Measurements from ENCODE around the gene RASSF3. TPM values are rescaled to one million over a fixed set of nuclear protein-coding genes. Genes with fewer than 3 reads are reported as not detected.

RASSF3 gene
- total and polyA plus RNA-seq, 2 of the 13 experiments (the other 11 are each of a cell fraction or from before 2014, with no cell fraction given): 15.5 to 16.0 TPM

- TF ChIP-seq RERE (CRISPR knock-in tag; IDR thresholded peaks at IDR 0.05; ENCODE audit: low read depth): no peak
- 0 out of 2 replicates have a peak, but pooled peaks have one; percentile 28 for TF ChIP-seq HDAC1 (CRISPR knock-in tag; IDR thresholded peaks at IDR 0.05)
- TF ChIP-seq THRA (CRISPR knock-in tag; IDR thresholded peaks at IDR 0.05; ENCODE audit: borderline replicate concordance): peak; percentile 10; the same call in 1 of the 2 replicates
- 0 out of 2 replicates have a peak, but pooled peaks have one; percentile 19 for TF ChIP-seq ZNF792 (CRISPR knock-in tag; IDR thresholded peaks at IDR 0.05)
- peak; percentile 65 for TF ChIP-seq ZNF12 (CRISPR knock-in tag; IDR thresholded peaks at IDR 0.05)
- TF ChIP-seq ZBTB7B (CRISPR knock-in tag; IDR thresholded peaks at IDR 0.05): peak; percentile 30; the same call in 1 of the 2 replicates
- TF ChIP-seq PHF8 (CRISPR knock-in tag; IDR thresholded peaks at IDR 0.05): no peak
- peak; percentile 56 for TF ChIP-seq ZNF781 (CRISPR knock-in tag; IDR thresholded peaks at IDR 0.05; ENCODE audit: borderline replicate concordance, not compliant biosample characterization)
- peak; percentile 70 for TF ChIP-seq HNF4A (CRISPR knock-in tag; IDR thresholded peaks at IDR 0.05)
- 0 out of 2 replicates have a peak, but pooled peaks have one; percentile 18 for TF ChIP-seq ZNF121 (CRISPR knock-in tag; IDR thresholded peaks at IDR 0.05)
- TF ChIP-seq ZNF710 (CRISPR knock-in tag; IDR thresholded peaks at IDR 0.05; ENCODE audit: borderline replicate concordance): peak; percentile 48; the same call in 1 of the 2 replicates
- 0 out of 2 replicates have a peak, but pooled peaks have one; percentile 25 for TF ChIP-seq CCDC6 (CRISPR knock-in tag; IDR thresholded peaks at IDR 0.05)
- no peak for TF ChIP-seq CTCF (CRISPR knock-in tag; IDR thresholded peaks at IDR 0.05)
- peak; percentile 67; the same call in 1 of the 2 replicates for TF ChIP-seq SNAPC2 (CRISPR knock-in tag; IDR thresholded peaks at IDR 0.05)
These were observed 59.1 kb downstream of the RASSF3 start (continued) for GRCh38 chr12:64669270-64669842.

All from HepG2 (cell line).